MM.1S (cell line): ENCODE data around the gene FCAMR.

Experiments used
- DNase-seq: peaks from one replicate; pipeline ENCODE4 v3.0.0-alpha.2; 2015
- H2AFZ ChIP-seq: fragments of 300-600 bp; sonication (generic); 2 replicates; pipeline ENCODE4 v1.6.0; 2016; ENCODE audit warnings: antibody characterized with exemption, low read length
- H3F3A ChIP-seq: fragments of 300-600 bp; sonication (generic); 2 replicates; pipeline ENCODE4 v1.6.1; 2016; ENCODE audit warnings: mild to moderate bottlenecking, antibody characterized with exemption, low read length, moderate library complexity, mixed read lengths; ENCODE audit not compliant: insufficient read depth
- H3K27ac ChIP-seq: fragments of 300-600 bp; sonication (generic); 2 replicates; pipeline ENCODE4 v1.5.1; 2016; ENCODE audit warnings: mild to moderate bottlenecking, low read length
- H3K27me3 ChIP-seq: fragments of 300-600 bp; sonication (generic); replicated peaks from 2 replicates; pipeline ENCODE4 v1.6.0; 2016; ENCODE audit warnings: low read length; ENCODE audit not compliant: insufficient read depth
- H3K36me3 ChIP-seq: fragments of 300-600 bp; sonication (generic); replicated peaks from 2 replicates; pipeline ENCODE4 v1.6.1; 2016; ENCODE audit warnings: mild to moderate bottlenecking, low read length, mixed read lengths; ENCODE audit not compliant: insufficient read depth
- H3K4me1 ChIP-seq: fragments of 300-600 bp; sonication (generic); 2 replicates; pipeline ENCODE4 v1.6.1; 2016; ENCODE audit warnings: low read length, mixed read lengths
- H3K4me2 ChIP-seq: fragments of 300-600 bp; sonication (generic); 2 replicates; pipeline ENCODE4 v1.6.0; 2016; ENCODE audit warnings: low read depth, low read length
- H3K4me3 ChIP-seq: fragments of 300-600 bp; sonication (generic); 2 replicates; pipeline ENCODE4 v1.5.1; 2016; ENCODE audit warnings: low read length, mixed read lengths
- H3K79me2 ChIP-seq: fragments of 300-600 bp; sonication (generic); 2 replicates; pipeline ENCODE4 v1.6.1; 2016; ENCODE audit warnings: mixed run types, low read length, mixed read lengths
- H3K9ac ChIP-seq: fragments of 300-600 bp; sonication (generic); 2 replicates; pipeline ENCODE4 v1.6.1; 2016; ENCODE audit warnings: low read length, mixed read lengths
- H3K9me2 ChIP-seq: fragments of 300-600 bp; sonication (generic); replicated peaks from 2 replicates; pipeline ENCODE4 v1.6.1; 2016; ENCODE audit warnings: mild to moderate bottlenecking, low read length, mixed read lengths; ENCODE audit not compliant: insufficient read depth
- H3K9me3 ChIP-seq: fragments of 300-600 bp; sonication (generic); replicated peaks from 2 replicates; pipeline ENCODE4 v1.6.1; 2016; ENCODE audit warnings: mild to moderate bottlenecking, low read length, mixed read lengths; ENCODE audit not compliant: insufficient read depth
- H4K20me1 ChIP-seq: fragments of 300-600 bp; sonication (generic); 2 replicates; pipeline ENCODE4 v1.6.1; 2016; ENCODE audit warnings: mild to moderate bottlenecking, low read length, moderate library complexity, mixed read lengths; ENCODE audit not compliant: insufficient read depth
- CTCF ChIP-seq: fragments of 300-600 bp; sonication (generic); IDR thresholded peaks from 2 replicates; pipeline ENCODE4 v1.5.1; 2016; ENCODE audit warnings: antibody characterized with exemption, low read length, mixed read lengths
- EZH2 ChIP-seq: fragments of 300-600 bp; sonication (generic); optimal IDR thresholded peaks from 2 replicates; pipeline ENCODE3; 2017; ENCODE audit warnings: low read depth, mild to moderate bottlenecking, antibody characterized with exemption, low read length, mixed read lengths
- EZH2phosphoT487 ChIP-seq: fragments of 300-600 bp; sonication (generic); IDR thresholded peaks from 2 replicates; pipeline ENCODE4 v1.6.1; 2018; ENCODE audit warnings: antibody characterized with exemption, low read length

Gene FCAMR

GRCh38 chr1:206923009-206923960 is 47.0 kb downstream of the FCAMR start:
- Histone ChIP-seq H3K36me3 (no peaks in the 10 kb centered on the region), H3K79me2 (peaks cover 35% of the 10 kb centered on the region), H2AFZ (peak overlapping the region; percentile 46), H3K9me3 (no peaks in the 10 kb centered on the region), H3K9ac (peak overlapping the region; percentile 88), H3K4me1 (peaks cover 50% of the 10 kb centered on the region), H3F3A (peaks cover 25% of the 10 kb centered on the region), H3K4me3 (peak overlapping the region; percentile 65), H3K4me2 (peak overlapping the region; percentile 93), H3K27me3 (no peaks in the 10 kb centered on the region), H3K9me2 (no peaks in the 10 kb centered on the region), H3K27ac (peak overlapping the region; percentile 97), H4K20me1 (no peaks in the 10 kb centered on the region)
- DNase-seq = peak; percentile 94
- TF ChIP-seq CTCF (no peak), EZH2 (no peak), EZH2phosphoT487 (no peak)

- no peaks in the 10 kb centered on the region for H3K36me3 ChIP-seq
- no peaks in the 10 kb centered on the region for H3K9me2 ChIP-seq
- peak overlapping the region; percentile 88 for H3K9ac ChIP-seq
- H3K4me2 ChIP-seq = peak overlapping the region; percentile 93
- peaks cover 25% of the 10 kb centered on the region for H3F3A ChIP-seq
- H4K20me1 ChIP-seq = no peaks in the 10 kb centered on the region
- no peaks in the 10 kb centered on the region for H3K9me3 ChIP-seq
- peaks cover 54% of the 10 kb centered on the region for H3K4me1 ChIP-seq
- H3K79me2 ChIP-seq = peaks cover 43% of the 10 kb centered on the region
- H2AFZ ChIP-seq = peak overlapping the region; percentile 46; the same call in 1 of the 2 replicates
- no peaks in the 10 kb centered on the region for H3K27me3 ChIP-seq
- peak; percentile 27 for DNase-seq
- peak overlapping the region; percentile 65 for H3K4me3 ChIP-seq
- TF ChIP-seq EZH2phosphoT487 (no peak), CTCF (no peak), EZH2 (no peak)
- H3K27ac ChIP-seq = peak overlapping the region; percentile 97
Observed at GRCh38 chr1:206922524-206922923, 47.7 kb downstream of the FCAMR start.

- no peaks in the 10 kb centered on the region for H3K36me3 ChIP-seq
- H3K79me2 ChIP-seq = peaks cover 50% of the 10 kb centered on the region
- TF ChIP-seq CTCF = no peak
- TF ChIP-seq EZH2phosphoT487 = no peak
- TF ChIP-seq EZH2 = no peak
- H3K4me1 ChIP-seq = peaks cover 56% of the 10 kb centered on the region
- no peaks in the 10 kb centered on the region for H3K27me3 ChIP-seq
- H3K9me2 ChIP-seq = no peaks in the 10 kb centered on the region
- peaks cover 25% of the 10 kb centered on the region for H3F3A ChIP-seq
- H3K4me2 ChIP-seq = peak within 1 kb of the TSS; percentile 93
- peak within 1 kb of the TSS; percentile 46 for H2AFZ ChIP-seq
- peak within 1 kb of the TSS; percentile 97 for H3K27ac ChIP-seq
- no peaks in the 10 kb centered on the region for H3K9me3 ChIP-seq
- peak within 1 kb of the TSS; percentile 88 for H3K9ac ChIP-seq
- no peaks in the 10 kb centered on the region for H4K20me1 ChIP-seq
- peak within 1 kb of the TSS; percentile 65 for H3K4me3 ChIP-seq
- DNase-seq = peak; percentile 95
Observed at GRCh38 chr1:206921772-206922265, 48.4 kb downstream of the FCAMR start, which contains the start of gene FCMR. Gene FCMR (minus strand): TSS chr1:206921941. CDS start chr1:206921854, 87 bp downstream.
